Psoas muscle (tissue), 8 donors: Measurements from ENCODE around the gene ADAMTS12. TPM values are rescaled to one million over a fixed set of nuclear protein-coding genes. Genes with fewer than 3 reads are reported as not detected.

Experiments
- ATAC-seq, 4 donors: fragments of 200-7000 bp; cut with Tn5 transposase; one replicate each; pipeline ENCODE4 v1.9.1; 2020; ENCODE audit warnings: moderate library complexity in 3 of 4, mild to moderate bottlenecking in 2 of 4
- DNase-seq, 2 donors: peaks; one replicate each; pipeline ENCODE4 v3.0.0-alpha.2; 2020
- H3K27ac ChIP-seq: fragments of 200-600 bp; one replicate; pipeline ENCODE4 v1.8.0; 2022
- H3K27me3 ChIP-seq, 3 donors: fragments of 200-600 bp in 1 of 3; one replicate each; pipeline versions ENCODE4 v1.6.1 to v1.8.0; 2013 to 2022; ENCODE audit warnings: low read length in 2 of 3, mild to moderate bottlenecking in 2 of 3, moderate library complexity in 1 of 3; ENCODE audit not compliant: insufficient read depth in 3 of 3
- H3K36me3 ChIP-seq, 2 donors: fragments of 200-600 bp in 1 of 2; one replicate each; pipeline versions ENCODE4 v1.6.1 to v1.8.0; 2013 to 2022; ENCODE audit warnings: low read depth in 1 of 2, mild to moderate bottlenecking in 1 of 2, moderate library complexity in 1 of 2; ENCODE audit not compliant: insufficient read depth in 1 of 2
- H3K4me1 ChIP-seq: fragments of 200-600 bp; one replicate; pipeline ENCODE4 v1.8.0; 2022
- H3K4me3 ChIP-seq: fragments of 200-600 bp; one replicate; pipeline ENCODE4 v1.8.0; 2022; ENCODE audit warnings: mild to moderate bottlenecking
- H3K9me3 ChIP-seq: fragments of 200-600 bp; one replicate; pipeline ENCODE4 v1.8.0; 2022
- CTCF ChIP-seq: fragments of 200-600 bp; IDR thresholded peaks from one replicate; pipeline ENCODE4 v1.8.0; 2022; ENCODE audit warnings: antibody characterized with exemption
- WGBS, 3 donors: extraction: QIAGEN DNeasy Blood & Tissue Kit; methylation state at CpG; one replicate each; pipeline versions ENCODE4 v1.1.6 to v1.1.7; 2013; 5-methylcytosine and 5-hydroxymethylcytosine counted together
- intact Hi-C, 2 donors: fragments of 100-400 bp; cut with DNase I; formaldehyde crosslinking; loops; one replicate each; pipeline versions ENCODE4 v1.11.0 to v1.14.2; 2022
- polyA plus RNA-seq, 3 donors: library from polyadenylated mRNA; stranded (reverse); fragments of 200-250 nt; gene quantifications; one replicate each; pipeline ENCODE4 v1.2.3, GENCODE V29; 2013
- total RNA-seq, 4 donors: library from RNA; stranded (reverse); fragmentation: NEBNext Ultra II Directional in 2 of 4; extraction: Animal tissue kit (Norgen Biotek cat#: 25700) in 2 of 4; gene quantifications; one replicate each; pipeline versions ENCODE4 v1.2.1 to v1.2.4, GENCODE V29; 2021 to 2023
- donor health status: healthy with polysubstance abuse.
- donor health status: DM: no; HTN: no; CAD: no; lungs with moderate emphysema.
- donor health status: Bipolar disorder and iron deficiency.
- donor health status: healthy.
- donor health status: DM: yes; HTN: yes; CAD: no.
- donor health status: DM: no; HTN: no; CAD: no.
- donor health status: DM: no; HTN: no; CAD: no.
- donor health status: DM: yes; HTN: yes; CAD: no.

ADAMTS12 gene
- total and polyA plus RNA-seq, 7 donors, result 0.19 to 1.2 (median 0.88) TPM

- ATAC-seq (no peak), DNase-seq (no peak)
- no peak overlapping the region for H3K27ac ChIP-seq
- WGBS, 3 donors, result 65 to 76% (median 69%) methylated on average over 1 of the region's 1 CpG
- H3K36me3 ChIP-seq, result no peaks in the 10 kb centered on the region
- no peaks in the 10 kb centered on the region for H3K9me3 ChIP-seq
- H3K4me3 ChIP-seq, result no peak overlapping the region
- H3K27me3 ChIP-seq, result peaks cover 0 to 4% (median 0%) of the 10 kb centered on the region in 3 donors
- H3K4me1 ChIP-seq, result no peaks in the 10 kb centered on the region
- intact Hi-C loops, result no loop called here
- TF ChIP-seq CTCF, result no peak
Measured at GRCh38 chr5:33827885-33828284, 63.9 kb downstream of the ADAMTS12 start.

- 64 to 70% (median 69%) methylated on average over 7 of the region's 7 CpGs for WGBS, 3 donors
- Histone ChIP-seq H3K9me3 (no peaks in the 10 kb centered on the region), H3K4me3 (no peak overlapping the region), H3K4me1 (no peaks in the 10 kb centered on the region), H3K27me3 (peaks cover 0 to 4% (median 0%) of the 10 kb centered on the region in 3 donors), H3K36me3 (no peaks in the 10 kb centered on the region), H3K27ac (no peak overlapping the region)
- ATAC-seq, result no peak
- no peak for DNase-seq
- intact Hi-C loops, result no loop called here
- no peak for TF ChIP-seq CTCF
Measured at GRCh38 chr5:33827018-33827707, 64.6 kb downstream of the ADAMTS12 start.

DNA sequence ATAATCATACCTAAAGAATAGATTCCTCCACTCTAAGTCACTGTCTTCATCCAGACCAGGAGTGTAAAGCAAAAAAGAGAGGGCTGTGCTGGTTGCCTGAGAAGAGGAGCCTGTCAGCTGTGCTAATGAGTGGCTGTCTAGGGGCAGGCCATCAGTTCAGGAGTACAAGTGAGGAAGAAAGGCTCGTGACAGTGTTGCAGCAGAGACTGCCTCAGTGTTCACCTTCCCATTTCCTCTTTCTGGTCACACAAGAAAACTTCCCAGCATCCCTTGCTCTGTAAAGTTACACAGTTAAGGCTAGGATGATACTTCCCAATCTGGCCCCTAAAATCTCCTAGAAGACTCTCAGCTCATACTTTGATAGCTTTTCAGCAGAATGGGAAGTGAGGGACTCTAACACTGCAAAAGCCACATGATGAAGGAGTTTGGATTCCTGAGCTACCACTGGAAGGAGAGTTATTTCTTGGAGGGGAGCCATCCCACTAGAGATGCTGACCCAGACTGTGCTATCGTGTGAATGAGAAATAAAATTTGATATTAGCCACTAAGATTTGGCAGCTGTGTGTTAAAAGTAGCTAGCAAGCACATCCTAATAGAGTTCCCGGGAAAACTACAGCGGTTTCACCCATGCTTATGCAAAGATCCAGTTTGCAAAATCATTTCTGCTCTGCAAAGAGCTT is 67.1 kb downstream of the ADAMTS12 start:
- ATAC-seq, result no peak
- 42 to 46% (median 44%) methylated on average over 4 of the region's 4 CpGs for WGBS, 3 donors

DNA sequence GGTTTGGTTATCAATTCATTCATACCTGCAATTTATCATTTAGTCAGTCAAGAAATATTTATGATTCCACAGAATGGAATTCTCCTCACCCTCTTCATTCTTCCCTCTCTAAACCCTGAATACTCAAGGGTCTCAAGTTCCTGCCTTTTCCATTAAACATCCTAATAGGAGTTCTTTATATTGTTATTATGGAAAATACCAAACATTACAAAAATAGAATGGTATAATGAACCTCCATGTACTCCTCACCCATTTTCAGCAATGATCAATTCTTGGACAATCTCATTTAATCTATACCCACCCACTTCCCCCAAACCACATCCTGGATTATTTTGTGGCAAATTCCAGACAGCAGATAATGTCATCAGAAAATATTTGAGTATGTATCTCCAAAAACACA is 74.5 kb downstream of the ADAMTS12 start:
- no peaks in the 10 kb centered on the region for H3K4me1 ChIP-seq
- peaks cover 4% of the 10 kb centered on the region for H3K9me3 ChIP-seq
- H3K27ac ChIP-seq, result no peak overlapping the region
- H3K4me3 ChIP-seq, result no peak overlapping the region
- DNase-seq, result no peak
- no peaks in the 10 kb centered on the region for H3K27me3 ChIP-seq
- no peak for TF ChIP-seq CTCF
- intact Hi-C loops, result no loop called here
- no peak for ATAC-seq
- no peaks in the 10 kb centered on the region for H3K36me3 ChIP-seq

More for the DNA sequence above, 67.1 kb downstream of the ADAMTS12 start:
- no peaks in the 10 kb centered on the region for H3K4me1 ChIP-seq
- no peak overlapping the region for H3K27ac ChIP-seq
- intact Hi-C loops, result no loop called here
- no peak for TF ChIP-seq CTCF
- H3K4me3 ChIP-seq, result no peak overlapping the region
- H3K27me3 ChIP-seq, result no peaks in the 10 kb centered on the region
- DNase-seq, result no peak
- no peaks in the 10 kb centered on the region for H3K36me3 ChIP-seq
- H3K9me3 ChIP-seq, result peaks cover 2% of the 10 kb centered on the region
